NCI-H146 treated with DMSO at 0.1 percent for 48 hours (cell line): ENCODE data around the gene NNAT.

ENCODE experiments used
- DNase-seq: peaks from one replicate; lab custom pipeline; 2025; ENCODE audit not compliant: unreplicated experiment; lab: John Stamatoyannopoulos, UW

NNAT gene

GRCh38 chr20:37523911-37524700 is 3.1 kb downstream of the NNAT start:
- no peak for DNase-seq

- DNase-seq: no peak
Observed at GRCh38 chr20:37524859-37525708, 4.0 kb downstream of the NNAT start.

- no peak for DNase-seq
Observed at GRCh38 chr20:37525810-37526209, 4.8 kb downstream of the NNAT start.

GRCh38 chr20:37526238-37526838 is 5.3 kb downstream of the NNAT start:
- DNase-seq: no peak

- DNase-seq: no peak
Observed at GRCh38 chr20:37526839-37527637, 6.0 kb downstream of the NNAT start.

- peak; percentile 85 for DNase-seq
Observed at GRCh38 chr20:37527638-37528445, 6.8 kb downstream of the NNAT start, which contains the start of gene BLCAP. Gene BLCAP, minus strand, starts transcription at chr20:37527876. Its CDS starts 8,702 bp downstream, at chr20:37519174.

- no peak for DNase-seq
Observed at GRCh38 chr20:37528446-37529213, 7.6 kb downstream of the NNAT start.

GRCh38 chr20:37529214-37529967 is 8.3 kb downstream of the NNAT start:
- no peak for DNase-seq

- no peak for DNase-seq
Observed at GRCh38 chr20:37529968-37530600, 9.0 kb downstream of the NNAT start.

- DNase-seq: no peak
Observed at GRCh38 chr20:37530696-37531095, 9.6 kb downstream of the NNAT start.

- DNase-seq: no peak
Observed at GRCh38 chr20:37531856-37532255, 10.8 kb downstream of the NNAT start.

GRCh38 chr20:37533154-37533715 is 12.2 kb downstream of the NNAT start:
- no peak for DNase-seq

- peak; percentile 73 for DNase-seq
Observed at GRCh38 chr20:37534401-37535157, 13.5 kb downstream of the NNAT start.

GRCh38 chr20:37535443-37536132 is 14.5 kb downstream of the NNAT start:
- peak; percentile 19 for DNase-seq

- no peak for DNase-seq
Observed at GRCh38 chr20:37537505-37537904, 16.5 kb downstream of the NNAT start.

- DNase-seq: no peak
Observed at GRCh38 chr20:37538003-37538402, 17.0 kb downstream of the NNAT start.
